ENCODE results near the gene IGF2BP3. TPM values are rescaled to one million over a fixed set of nuclear protein-coding genes. Genes with fewer than 3 reads are reported as not detected.

The IGF2BP3 gene
- total and polyA plus RNA-seq, 2 donors (not counting 1 experiment from before 2014, with no cell fraction given), result 4.3 to 11.2 TPM

DNA sequence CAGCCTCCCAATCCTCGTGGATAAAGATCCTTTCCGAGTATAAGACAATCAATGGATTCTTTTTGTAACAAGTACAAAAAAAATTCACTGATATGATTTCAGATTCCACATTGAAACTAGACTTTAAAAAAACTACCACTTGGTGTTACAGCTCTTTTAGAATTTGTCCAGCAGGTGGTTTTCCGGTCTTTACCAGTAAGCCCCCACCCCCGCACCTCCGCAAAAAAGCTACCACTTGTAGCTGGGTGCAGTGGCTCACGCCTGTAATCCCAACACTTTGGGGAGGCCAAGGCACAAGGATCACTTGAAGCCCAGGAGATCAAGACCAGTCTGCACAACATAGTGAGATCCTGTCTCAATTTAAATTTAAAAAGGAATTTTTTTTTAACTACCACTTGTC is 19.8 kb downstream of the IGF2BP3 start:
- Histone ChIP-seq H3K27me3 (ENCODE audit: control insufficient read depth, insufficient read depth, low read length) (no peaks in the 10 kb centered on the region), H3K9ac (ENCODE audit: insufficient read depth, low read length) (no peak overlapping the region), H3K79me2 (ENCODE audit: control insufficient read depth, insufficient read depth, low read length) (no peaks in the 10 kb centered on the region), H3K36me3 (ENCODE audit: control insufficient read depth, insufficient read depth, low read length) (no peaks in the 10 kb centered on the region), H4K20me1 (ENCODE audit: control insufficient read depth, extremely low read depth, insufficient read depth, low read length) (no peaks in the 10 kb centered on the region), H2AFZ (ENCODE audit: low read length) (no peak overlapping the region), H3K9me3 (ENCODE audit: control insufficient read depth, insufficient read depth, low read depth, low read length) (no peaks in the 10 kb centered on the region), H3K4me3 (replicated peaks in 1 of 4; ENCODE audit: control extremely low read depth in 1 of 4, insufficient read depth in 1 of 4, low read depth in 3 of 4, low read length in 4 of 4) (no peak overlapping the region), H3K4me1 (ENCODE audit: control insufficient read depth, extremely low read depth, insufficient read depth, low read length) (no peaks in the 10 kb centered on the region), H3K27ac (ENCODE audit: insufficient read depth, low read length) (no peak overlapping the region), H3K4me2 (ENCODE audit: extremely low read depth, insufficient read depth, low read length) (no peak overlapping the region)
- TF ChIP-seq, protein P1, sequence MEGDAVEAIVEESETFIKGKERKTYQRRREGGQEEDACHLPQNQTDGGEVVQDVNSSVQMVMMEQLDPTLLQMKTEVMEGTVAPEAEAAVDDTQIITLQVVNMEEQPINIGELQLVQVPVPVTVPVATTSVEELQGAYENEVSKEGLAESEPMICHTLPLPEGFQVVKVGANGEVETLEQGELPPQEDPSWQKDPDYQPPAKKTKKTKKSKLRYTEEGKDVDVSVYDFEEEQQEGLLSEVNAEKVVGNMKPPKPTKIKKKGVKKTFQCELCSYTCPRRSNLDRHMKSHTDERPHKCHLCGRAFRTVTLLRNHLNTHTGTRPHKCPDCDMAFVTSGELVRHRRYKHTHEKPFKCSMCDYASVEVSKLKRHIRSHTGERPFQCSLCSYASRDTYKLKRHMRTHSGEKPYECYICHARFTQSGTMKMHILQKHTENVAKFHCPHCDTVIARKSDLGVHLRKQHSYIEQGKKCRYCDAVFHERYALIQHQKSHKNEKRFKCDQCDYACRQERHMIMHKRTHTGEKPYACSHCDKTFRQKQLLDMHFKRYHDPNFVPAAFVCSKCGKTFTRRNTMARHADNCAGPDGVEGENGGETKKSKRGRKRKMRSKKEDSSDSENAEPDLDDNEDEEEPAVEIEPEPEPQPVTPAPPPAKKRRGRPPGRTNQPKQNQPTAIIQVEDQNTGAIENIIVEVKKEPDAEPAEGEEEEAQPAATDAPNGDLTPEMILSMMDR (conservative IDR thresholded peaks at IDR 0.05 in 1 of 2, IDR thresholded peaks at IDR 0.05 in 1 of 2; ENCODE audit: low read depth in 1 of 2, low read length in 2 of 2), result no peak
- TF ChIP-seq EZH2 (IDR thresholded peaks at IDR 0.05; ENCODE audit: low read length, missing control alignments), result no peak
- DNase-seq (ENCODE audit: low read depth in 2 of 2), result no peak

GRCh38 chr7:23449941-23450340 is 20.4 kb downstream of the IGF2BP3 start:
- H3K4me3 ChIP-seq (replicated peaks in 1 of 4; ENCODE audit: control extremely low read depth in 1 of 4, insufficient read depth in 1 of 4, low read depth in 3 of 4, low read length in 4 of 4), result no peak overlapping the region
- no peaks in the 10 kb centered on the region for H3K9me3 ChIP-seq (ENCODE audit: control insufficient read depth, insufficient read depth, low read depth, low read length)
- no peak overlapping the region for H3K4me2 ChIP-seq (ENCODE audit: extremely low read depth, insufficient read depth, low read length)
- H3K27ac ChIP-seq (ENCODE audit: insufficient read depth, low read length), result no peak overlapping the region
- H2AFZ ChIP-seq (ENCODE audit: low read length), result no peak overlapping the region
- DNase-seq (ENCODE audit: low read depth in 2 of 2), result no peak
- H3K4me1 ChIP-seq (ENCODE audit: control insufficient read depth, extremely low read depth, insufficient read depth, low read length), result no peaks in the 10 kb centered on the region
- no peak overlapping the region for H3K9ac ChIP-seq (ENCODE audit: insufficient read depth, low read length)
- no peaks in the 10 kb centered on the region for H3K79me2 ChIP-seq (ENCODE audit: control insufficient read depth, insufficient read depth, low read length)
- H3K36me3 ChIP-seq (ENCODE audit: control insufficient read depth, insufficient read depth, low read length), result no peaks in the 10 kb centered on the region
- H3K27me3 ChIP-seq (ENCODE audit: control insufficient read depth, insufficient read depth, low read length), result no peaks in the 10 kb centered on the region
- TF ChIP-seq, protein P1 (conservative IDR thresholded peaks at IDR 0.05 in 1 of 2, IDR thresholded peaks at IDR 0.05 in 1 of 2; ENCODE audit: low read depth in 1 of 2, low read length in 2 of 2), result no peak
- no peak for TF ChIP-seq EZH2 (IDR thresholded peaks at IDR 0.05; ENCODE audit: low read length, missing control alignments)
- H4K20me1 ChIP-seq (ENCODE audit: control insufficient read depth, extremely low read depth, insufficient read depth, low read length), result no peaks in the 10 kb centered on the region

DNA sequence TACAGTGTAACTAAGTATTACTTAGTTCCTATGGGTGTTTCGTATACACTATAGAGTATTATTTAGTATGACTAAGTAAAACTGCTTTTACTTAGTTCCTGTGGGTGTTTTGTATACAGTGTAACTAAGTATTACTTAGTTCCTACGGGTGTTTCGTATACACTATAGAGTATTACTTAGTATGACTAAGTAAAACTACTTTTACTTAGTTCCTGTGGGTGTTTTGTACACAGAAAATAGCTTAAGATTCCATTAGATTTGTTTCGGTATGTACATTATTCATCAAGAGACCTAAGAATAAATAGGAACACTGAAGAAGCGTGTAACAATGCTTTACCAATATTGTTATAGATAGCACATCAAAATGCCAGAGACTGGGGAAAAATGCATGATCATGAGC is 25.0 kb downstream of the IGF2BP3 start:
- Histone ChIP-seq H3K4me2 (ENCODE audit: extremely low read depth, insufficient read depth, low read length) (no peak overlapping the region), H3K4me1 (ENCODE audit: control insufficient read depth, extremely low read depth, insufficient read depth, low read length) (no peaks in the 10 kb centered on the region), H3K36me3 (ENCODE audit: control insufficient read depth, insufficient read depth, low read length) (no peaks in the 10 kb centered on the region), H2AFZ (ENCODE audit: low read length) (no peak overlapping the region), H3K9me3 (ENCODE audit: control insufficient read depth, insufficient read depth, low read depth, low read length) (no peaks in the 10 kb centered on the region), H3K79me2 (ENCODE audit: control insufficient read depth, insufficient read depth, low read length) (no peaks in the 10 kb centered on the region), H4K20me1 (ENCODE audit: control insufficient read depth, extremely low read depth, insufficient read depth, low read length) (no peaks in the 10 kb centered on the region), H3K27me3 (ENCODE audit: control insufficient read depth, insufficient read depth, low read length) (no peaks in the 10 kb centered on the region), H3K27ac (ENCODE audit: insufficient read depth, low read length) (no peak overlapping the region), H3K9ac (ENCODE audit: insufficient read depth, low read length) (no peak overlapping the region), H3K4me3 (replicated peaks in 1 of 4; ENCODE audit: control extremely low read depth in 1 of 4, insufficient read depth in 1 of 4, low read depth in 3 of 4, low read length in 4 of 4) (no peak overlapping the region)
- TF ChIP-seq, protein P1 (conservative IDR thresholded peaks at IDR 0.05 in 1 of 2, IDR thresholded peaks at IDR 0.05 in 1 of 2; ENCODE audit: low read depth in 1 of 2, low read length in 2 of 2), result no peak
- no peak for TF ChIP-seq EZH2 (IDR thresholded peaks at IDR 0.05; ENCODE audit: low read length, missing control alignments)
- DNase-seq (ENCODE audit: low read depth in 2 of 2), result no peak
